GM20431 (cell line): Measurements from ENCODE around the gene FRMPD4.

Source experiments
- in situ Hi-C: fragments of 300-500 bp; cut with MseI, MboI; formaldehyde crosslinking; loops from one replicate; pipeline ENCODE4 v1.15.0; 2020; ENCODE audit warnings: low sequenced_read_pairs; ENCODE audit not compliant: unreplicated experiment

FRMPD4 gene

DNA sequence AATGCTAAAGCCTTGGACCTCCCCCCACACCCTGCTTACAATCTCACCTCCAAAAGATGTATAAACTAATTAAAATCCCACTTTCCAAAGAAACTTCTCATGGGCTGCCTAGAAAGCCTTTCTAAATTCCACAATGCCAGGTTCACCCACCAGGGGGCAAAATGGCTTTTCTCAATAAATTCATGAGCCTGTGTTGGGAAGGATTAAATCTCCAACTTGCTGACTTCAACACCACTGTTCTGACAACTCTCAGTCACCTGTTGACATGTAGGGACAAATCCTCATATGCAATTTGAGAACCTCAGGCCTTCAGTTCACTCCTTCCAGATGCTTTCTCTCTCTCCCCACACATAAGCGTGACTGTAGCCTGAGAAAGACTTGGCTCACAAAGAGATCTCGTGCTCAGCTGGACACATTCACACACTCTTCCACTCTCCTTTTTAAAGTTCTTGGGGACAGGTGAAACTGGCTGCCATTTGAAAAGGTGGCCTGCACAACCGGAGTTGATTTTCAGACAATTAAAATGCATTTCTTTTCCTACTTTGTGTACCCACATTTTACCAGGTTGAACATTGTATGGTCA lies 564.3 kb downstream of the FRMPD4 start:
- in situ Hi-C loops = no loop called here

DNA sequence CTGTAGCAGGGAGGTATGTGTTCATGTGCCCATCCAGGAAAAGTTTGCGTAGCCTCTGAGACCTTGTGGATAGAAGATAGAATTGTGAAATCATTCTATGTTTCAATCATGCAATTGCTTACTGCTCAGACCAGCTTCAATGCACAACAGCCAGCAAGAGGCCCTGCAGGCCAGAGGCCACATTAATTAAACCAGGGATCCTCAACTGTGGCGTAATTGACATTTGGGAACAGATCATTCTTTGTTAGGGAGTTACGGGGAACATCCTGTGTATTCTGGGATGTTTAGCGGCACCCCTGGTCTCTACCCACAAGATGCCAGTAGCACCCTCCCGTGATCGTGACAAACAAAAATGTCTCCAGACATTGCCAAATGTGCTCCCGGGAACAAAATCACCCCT lies 566.4 kb downstream of the FRMPD4 start:
- in situ Hi-C loops = no loop called here

DNA sequence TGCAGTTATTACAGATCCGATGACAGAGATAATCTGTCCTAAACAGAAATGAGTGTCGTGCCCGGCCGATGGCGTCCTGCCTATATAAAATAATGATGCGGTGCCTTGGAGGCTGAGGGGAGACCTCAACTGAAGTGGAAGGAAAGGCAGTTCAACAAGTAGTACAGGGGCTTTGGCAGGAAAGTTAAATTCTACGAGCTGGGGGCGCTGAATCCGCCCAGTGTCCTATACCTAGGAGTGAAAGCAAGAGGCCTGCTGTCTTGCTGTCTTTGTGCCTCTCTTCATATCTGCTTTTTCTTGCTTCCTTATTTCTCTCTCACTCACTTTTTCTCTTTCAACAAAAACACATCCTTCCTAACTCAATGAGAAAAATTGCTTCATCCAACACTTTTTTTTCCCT lies 570.8 kb downstream of the FRMPD4 start:
- in situ Hi-C loops = no loop called here

DNA sequence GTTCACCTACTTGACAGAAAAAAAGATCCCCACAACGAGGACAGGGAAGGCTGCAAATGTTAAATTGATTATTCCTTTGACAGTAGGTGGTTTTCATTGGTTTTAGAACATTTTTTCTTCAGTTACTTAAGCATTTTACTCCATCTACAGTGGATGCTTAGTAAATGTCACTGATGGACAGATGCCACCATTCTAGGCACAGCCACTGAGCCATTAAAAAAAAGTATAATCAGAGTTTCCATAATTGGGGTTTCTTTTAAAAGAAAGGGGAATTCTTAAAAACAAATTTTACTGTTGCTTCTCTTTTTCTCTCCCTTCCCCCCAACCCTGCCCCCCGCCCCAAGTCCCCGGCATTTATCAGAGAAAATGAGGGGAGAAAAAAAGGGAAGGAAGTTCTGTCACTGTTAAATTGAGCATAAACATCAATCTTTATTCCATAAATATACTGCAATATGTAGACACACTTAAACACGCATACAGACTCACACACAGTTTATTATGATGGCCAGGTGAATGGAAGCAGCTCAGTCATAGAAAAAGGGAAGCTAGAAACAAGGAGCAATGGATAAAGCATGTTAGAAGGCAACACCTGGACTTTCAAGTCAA lies 573.3 kb downstream of the FRMPD4 start:
- in situ Hi-C loops = no loop called here

DNA sequence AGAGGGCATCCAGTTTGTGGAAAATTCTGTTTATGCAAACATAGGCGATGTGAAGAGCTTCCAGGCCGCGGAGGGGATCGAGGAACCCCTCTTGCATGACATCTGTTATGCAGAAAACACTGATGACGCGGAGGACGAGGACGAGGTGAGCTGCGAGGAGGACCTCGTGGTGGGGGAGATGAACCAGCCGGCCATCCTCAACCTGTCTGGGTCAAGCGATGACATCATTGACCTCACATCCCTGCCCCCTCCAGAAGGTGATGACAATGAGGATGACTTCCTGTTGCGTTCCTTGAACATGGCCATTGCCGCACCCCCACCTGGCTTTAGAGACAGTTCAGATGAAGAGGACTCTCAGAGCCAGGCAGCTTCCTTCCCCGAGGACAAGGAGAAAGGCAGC lies 578.3 kb downstream of the FRMPD4 start:
- in situ Hi-C loops = no loop called here

DNA sequence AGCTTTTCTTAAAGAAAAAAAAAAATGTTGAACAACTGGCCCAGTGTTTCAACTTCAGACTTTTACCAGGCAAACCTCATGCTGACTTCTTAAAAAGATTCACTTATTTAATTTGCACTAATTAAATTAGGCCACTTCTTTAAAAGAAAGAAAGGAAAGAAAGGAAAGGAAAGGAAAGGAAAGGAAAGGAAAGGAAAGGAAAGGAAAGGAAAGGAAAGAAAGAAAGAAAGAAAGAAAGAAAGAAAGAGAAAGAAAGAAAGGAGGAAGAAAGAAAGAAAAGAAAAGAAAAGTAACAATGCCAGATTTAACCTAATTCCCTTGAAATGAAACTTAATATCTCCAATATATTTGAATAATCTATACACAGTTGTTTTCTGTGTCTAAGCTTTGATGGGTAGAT lies 581.6 kb downstream of the FRMPD4 start:
- in situ Hi-C loops = no loop called here

DNA sequence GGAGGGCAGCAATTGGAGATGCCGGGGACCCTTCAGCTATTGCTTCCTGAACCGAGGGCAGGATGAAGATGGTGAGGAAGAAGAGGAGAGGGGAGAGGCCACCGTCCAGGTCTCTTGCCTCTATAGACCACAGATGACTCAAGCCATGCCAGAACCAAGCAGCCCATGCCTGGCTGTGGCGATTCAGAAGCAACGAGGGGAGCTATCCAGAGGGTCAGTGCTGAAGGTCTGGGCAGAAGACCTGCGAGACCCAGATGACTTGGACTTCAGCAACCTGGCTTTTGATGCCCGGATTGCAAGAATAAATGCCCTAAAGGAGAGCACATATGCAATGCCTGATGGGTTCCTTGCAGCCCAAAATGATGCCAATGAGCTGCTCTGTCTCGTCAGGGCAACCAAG lies 582.8 kb downstream of the FRMPD4 start:
- in situ Hi-C loops = no loop called here

DNA sequence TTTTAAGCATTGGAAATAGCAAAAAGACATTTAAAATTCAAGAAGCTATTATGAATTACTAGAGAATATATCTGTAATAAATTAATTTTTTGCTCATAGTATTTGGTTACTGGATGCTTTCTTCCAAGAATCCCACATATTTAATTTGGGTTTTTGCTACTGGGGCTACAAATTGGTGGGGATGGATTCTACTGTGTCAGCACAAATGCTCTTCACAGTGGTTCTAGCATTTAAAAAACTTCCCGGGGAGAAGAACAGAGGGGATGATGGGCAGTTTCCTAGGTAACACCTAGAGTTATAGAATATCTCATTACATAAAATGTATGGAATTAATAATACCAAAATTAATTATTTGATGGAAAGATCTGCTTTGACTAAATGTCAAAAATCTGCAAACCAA lies 584.0 kb downstream of the FRMPD4 start:
- in situ Hi-C loops = no loop called here

DNA sequence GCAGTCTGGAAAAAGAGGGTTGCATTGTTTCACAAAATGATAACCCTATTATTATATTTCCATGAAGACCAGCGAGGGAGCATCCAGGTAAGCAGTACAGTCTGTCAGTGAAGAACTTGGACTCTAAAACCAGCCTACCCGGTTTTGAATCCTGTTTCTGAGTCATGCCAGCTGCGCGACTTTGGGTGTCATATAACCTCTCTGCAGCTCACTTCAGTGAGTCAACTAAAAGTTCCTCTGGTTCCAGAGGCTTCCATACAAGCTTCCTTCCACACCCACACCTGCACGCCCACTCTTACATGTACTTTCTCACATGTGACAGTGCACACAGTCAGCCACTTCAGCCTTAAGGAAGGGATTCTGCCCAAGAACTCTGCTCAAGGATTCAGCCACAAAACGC lies 603.1 kb downstream of the FRMPD4 start:
- in situ Hi-C loops = no loop called here

DNA sequence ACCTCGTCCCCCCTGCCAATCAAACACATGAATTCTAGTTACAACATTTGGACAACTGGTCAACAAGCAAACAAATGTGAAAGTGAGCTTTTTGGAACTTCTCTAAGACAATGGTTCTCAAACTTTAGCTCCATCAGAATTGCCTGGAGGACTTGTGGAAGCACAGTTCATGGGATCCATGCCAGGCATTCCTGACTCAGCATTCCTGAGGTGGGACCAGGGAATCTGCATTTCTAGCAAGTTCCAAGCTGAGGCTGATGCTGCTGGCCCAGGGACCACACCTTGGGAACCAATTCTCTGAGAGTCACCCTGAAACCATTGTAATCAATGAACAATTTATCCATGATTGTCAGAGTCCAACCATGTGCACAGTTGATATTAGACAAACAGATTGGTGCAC lies 609.2 kb downstream of the FRMPD4 start:
- in situ Hi-C loops = no loop called here

DNA sequence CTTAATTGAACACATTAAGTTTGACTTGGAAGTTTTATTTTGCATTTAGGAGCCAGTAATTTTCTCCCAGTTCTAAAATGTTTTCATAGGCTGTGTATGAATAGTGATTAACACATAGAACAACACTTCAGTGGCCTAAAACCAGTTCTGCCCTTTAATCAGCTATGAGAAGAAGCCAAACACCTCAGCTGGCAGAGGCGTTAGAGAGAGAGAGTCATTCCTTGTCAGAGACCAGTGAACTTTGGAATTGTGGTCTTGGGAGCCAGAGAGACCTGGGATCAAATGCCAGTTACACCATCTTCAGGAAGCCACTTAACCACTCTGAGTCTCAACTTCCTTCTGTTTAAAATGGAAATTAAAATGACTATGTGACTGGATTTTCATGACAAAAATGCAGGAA lies 613.6 kb downstream of the FRMPD4 start:
- in situ Hi-C loops = no loop called here

DNA sequence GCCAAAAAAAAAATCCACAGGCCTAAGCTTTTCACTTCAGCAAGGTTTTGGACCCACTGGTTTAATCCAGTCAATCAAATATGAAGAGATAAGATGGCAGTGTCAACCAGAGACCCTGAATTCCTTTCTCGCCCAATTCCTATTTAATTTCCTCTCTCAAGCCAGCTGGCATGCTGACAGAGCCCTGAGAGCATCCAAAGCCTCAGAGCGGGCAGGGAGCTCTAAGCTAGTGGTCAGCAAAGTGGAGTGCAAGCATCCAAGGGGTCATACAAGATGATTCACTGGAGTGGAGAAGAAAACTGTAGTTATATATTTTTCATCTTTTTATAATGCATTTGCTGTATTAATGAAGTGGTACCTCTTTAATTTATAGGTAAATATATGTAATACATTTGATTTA lies 615.1 kb downstream of the FRMPD4 start:
- in situ Hi-C loops = no loop called here

DNA sequence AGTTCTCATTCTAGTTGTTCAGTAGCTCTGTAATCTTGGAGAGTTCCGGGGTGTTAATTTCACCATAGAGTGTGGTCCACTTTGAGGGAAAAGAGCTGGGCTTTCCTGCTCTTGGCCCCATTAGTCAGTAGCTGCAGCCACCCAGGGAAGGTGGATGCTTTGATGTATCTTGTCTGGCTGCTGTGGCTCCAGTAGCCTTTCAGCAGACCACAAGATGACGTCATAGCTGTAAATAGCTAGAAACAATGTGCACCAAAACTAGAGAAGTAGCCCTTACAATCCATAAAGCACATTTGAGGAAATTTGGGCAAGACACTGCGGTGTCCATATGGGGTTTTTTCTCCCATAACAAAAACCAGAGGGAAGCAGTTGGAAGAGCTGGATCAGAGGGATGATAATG lies 620.0 kb downstream of the FRMPD4 start:
- in situ Hi-C loops = no loop called here

DNA sequence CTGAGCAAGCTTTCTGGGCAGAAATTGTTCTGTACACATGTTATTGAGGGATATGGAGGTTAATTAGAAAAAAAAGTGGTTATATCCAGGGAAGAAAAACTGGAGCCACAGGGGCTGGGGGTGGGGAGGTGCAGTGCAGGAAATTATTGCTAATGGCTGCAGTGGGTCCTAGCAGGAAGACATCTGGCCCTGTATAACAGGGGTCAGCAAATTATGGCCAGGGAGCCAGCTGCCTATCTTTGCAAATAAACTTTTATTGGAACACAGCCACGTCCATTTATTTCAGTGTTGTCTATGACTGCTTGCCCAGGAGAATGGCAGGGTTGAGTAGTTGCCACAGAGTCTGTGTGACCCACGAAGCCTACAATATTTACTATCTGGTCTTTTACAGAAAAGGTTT lies 629.6 kb downstream of the FRMPD4 start:
- in situ Hi-C loops = no loop called here

DNA sequence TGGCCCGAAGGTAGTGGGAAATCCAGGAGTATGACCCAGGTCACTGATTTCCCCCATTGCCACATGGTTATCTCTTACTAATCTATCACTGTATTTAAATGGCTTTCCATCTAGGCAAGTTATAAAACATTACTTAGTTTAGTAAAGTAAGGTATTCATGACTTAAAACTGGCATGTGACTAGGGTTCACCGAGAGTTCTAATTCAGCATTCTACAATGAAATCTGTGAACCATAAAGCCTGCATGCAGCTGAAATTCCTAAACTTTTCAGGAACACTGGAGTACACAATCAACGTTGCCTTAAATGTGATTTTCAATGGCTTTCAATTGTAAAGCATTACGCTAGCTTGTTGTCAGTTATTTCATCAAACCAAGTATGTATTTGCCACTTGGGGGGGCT lies 630.2 kb downstream of the FRMPD4 start:
- in situ Hi-C loops = no loop called here

DNA sequence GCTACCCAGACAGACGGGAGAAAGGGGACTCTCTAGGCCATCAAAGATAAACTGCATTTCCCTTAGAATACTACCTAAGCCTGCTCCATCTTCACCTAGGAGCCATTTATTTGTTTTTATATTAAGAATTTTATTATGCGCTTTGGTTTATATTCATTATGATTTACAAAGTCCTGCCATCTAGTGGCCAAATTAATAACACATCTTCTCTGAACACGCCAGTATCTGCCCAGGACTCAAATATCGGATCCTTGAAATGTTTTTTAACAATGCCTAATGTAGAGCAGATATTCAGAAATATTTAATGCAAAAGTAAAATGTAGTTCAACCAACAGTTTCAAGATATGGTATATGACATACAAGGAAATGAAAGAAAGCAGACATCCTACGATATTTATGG lies 632.2 kb downstream of the FRMPD4 start:
- in situ Hi-C loops = no loop called here

DNA sequence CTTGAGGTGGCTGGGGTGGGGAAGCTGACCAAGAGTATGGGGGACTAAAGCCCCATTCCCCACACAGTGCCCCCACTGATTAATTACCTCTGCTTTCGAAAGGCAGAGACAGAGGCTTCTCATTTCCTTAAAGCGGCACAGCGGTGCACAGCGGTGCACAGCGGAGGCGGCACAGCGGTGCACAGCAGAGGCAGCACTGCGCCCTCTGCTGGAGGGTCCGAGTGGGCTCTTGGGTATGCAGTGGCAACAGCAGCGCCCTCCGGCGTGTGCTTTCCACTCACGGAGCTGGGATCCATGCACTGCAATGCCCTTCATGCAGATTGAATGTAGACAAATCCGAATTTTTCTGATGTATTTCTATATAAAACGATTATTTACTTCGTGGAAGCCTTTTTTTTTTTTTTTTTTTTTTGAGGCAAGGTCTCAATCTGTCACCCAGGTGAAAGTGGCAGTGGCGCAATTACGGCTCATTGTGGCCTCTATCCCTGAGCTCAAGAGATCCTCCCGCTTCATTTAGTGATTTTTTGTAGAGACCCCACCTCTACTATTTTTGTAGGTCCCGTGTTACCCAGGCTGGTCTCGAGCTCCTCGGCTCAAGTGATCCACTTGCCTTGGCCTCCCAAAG lies 633.3 kb downstream of the FRMPD4 start:
- in situ Hi-C loops = no loop called here
